ENCODE data around the gene FXYD3. TPM values are rescaled to one million over a fixed set of nuclear protein-coding genes. Genes with fewer than 3 reads are reported as not detected.

The FXYD3 gene
- polyA plus RNA-seq, 1 donor from 2014 or later = not detected

DNA sequence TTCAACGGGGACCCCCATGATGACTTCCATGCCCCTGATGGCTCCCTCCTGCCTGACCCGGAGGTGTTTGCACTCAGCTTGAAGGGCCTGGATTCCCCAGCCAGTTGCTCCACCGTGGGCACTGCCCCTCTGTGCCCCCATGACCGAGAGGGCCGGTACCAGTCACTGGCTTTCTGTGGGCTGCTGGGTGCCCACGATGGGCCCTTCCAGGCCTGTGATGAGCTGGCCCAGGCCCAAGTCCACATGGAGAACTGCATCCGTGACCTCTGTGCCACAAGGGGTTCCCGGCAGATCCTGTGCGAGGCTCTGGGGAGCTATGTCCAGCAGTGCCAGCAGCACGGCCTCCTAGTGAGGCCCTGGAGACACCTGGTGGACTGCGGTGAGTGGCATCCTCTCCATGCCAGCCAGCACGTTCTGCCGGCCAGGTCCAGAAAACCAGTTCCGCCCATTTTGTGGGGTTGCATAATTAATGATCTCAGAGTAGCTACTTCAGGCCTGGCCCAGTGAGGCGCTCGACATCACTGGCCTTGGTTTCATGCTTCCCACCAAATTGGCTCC, 34.9 kb upstream of the FXYD3 start:
- H3K27ac ChIP-seq (ENCODE audit: low read length) = no peak overlapping the region

DNA sequence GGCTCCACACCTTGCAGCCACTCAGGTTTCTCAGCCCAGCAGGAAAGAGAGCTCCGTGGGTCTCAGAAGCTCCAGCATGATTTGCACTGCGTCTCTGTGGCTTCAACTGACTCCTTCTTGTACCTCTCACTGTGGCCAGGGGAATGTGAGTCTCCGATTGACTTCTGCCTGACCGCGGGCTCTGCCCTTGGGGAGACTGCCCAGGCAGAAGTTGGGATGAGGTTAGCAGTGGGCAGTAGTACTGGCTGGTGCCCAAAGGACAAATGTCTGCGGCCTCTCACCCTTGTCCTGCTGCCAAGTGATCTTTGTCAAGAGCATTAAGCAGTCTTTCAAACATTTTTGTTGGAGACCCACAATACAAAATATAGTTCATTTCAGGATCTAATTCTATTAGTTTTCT, 34.4 kb upstream of the FXYD3 start:
- Histone ChIP-seq H3K36me3 (ENCODE audit: insufficient read depth, low read length) (no peaks in the 10 kb centered on the region), H3K4me2 (ENCODE audit: low read length) (no peak overlapping the region), H3K27me3 (ENCODE audit: insufficient read depth, low read depth, low read length) (no peaks in the 10 kb centered on the region), H2AFZ (ENCODE audit: low read depth, low read length) (no peak overlapping the region), H4K20me1 (ENCODE audit: insufficient read depth) (no peaks in the 10 kb centered on the region), H3K9me3 (ENCODE audit: low read length) (no peaks in the 10 kb centered on the region), H3K9me2 (ENCODE audit: insufficient read depth, low read length) (no peaks in the 10 kb centered on the region), H3K27ac (ENCODE audit: low read length) (no peak overlapping the region), H3K9ac (ENCODE audit: low read length) (no peak overlapping the region), H3K79me2 (replicated peaks; ENCODE audit: insufficient read depth, low read length) (no peaks in the 10 kb centered on the region), H3K4me3 (ENCODE audit: low read length) (no peak overlapping the region), H3F3A (ENCODE audit: insufficient read depth, low read length, poor library complexity, severe bottlenecking) (no peaks in the 10 kb centered on the region)
- TF ChIP-seq SMC3 (conservative IDR thresholded peaks at IDR 0.05; ENCODE audit: poor library complexity) (no peak), MXI1 (conservative IDR thresholded peaks at IDR 0.05; ENCODE audit: poor library complexity, severe bottlenecking) (no peak), TAF1 (IDR thresholded peaks at IDR 0.05; ENCODE audit: low read depth) (no peak)
- TF ChIP-seq, protein P1, sequence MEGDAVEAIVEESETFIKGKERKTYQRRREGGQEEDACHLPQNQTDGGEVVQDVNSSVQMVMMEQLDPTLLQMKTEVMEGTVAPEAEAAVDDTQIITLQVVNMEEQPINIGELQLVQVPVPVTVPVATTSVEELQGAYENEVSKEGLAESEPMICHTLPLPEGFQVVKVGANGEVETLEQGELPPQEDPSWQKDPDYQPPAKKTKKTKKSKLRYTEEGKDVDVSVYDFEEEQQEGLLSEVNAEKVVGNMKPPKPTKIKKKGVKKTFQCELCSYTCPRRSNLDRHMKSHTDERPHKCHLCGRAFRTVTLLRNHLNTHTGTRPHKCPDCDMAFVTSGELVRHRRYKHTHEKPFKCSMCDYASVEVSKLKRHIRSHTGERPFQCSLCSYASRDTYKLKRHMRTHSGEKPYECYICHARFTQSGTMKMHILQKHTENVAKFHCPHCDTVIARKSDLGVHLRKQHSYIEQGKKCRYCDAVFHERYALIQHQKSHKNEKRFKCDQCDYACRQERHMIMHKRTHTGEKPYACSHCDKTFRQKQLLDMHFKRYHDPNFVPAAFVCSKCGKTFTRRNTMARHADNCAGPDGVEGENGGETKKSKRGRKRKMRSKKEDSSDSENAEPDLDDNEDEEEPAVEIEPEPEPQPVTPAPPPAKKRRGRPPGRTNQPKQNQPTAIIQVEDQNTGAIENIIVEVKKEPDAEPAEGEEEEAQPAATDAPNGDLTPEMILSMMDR (IDR thresholded peaks at IDR 0.05; ENCODE audit: poor library complexity, severe bottlenecking) = no peak

More for the DNA sequence above, 34.9 kb upstream of the FXYD3 start:
- no peak overlapping the region for H3K4me2 ChIP-seq (ENCODE audit: low read length)
- H3K9ac ChIP-seq (ENCODE audit: low read length) = no peak overlapping the region
- H3K9me2 ChIP-seq (ENCODE audit: insufficient read depth, low read length) = no peaks in the 10 kb centered on the region
- H3K36me3 ChIP-seq (ENCODE audit: insufficient read depth, low read length) = no peaks in the 10 kb centered on the region
- H3K4me3 ChIP-seq (ENCODE audit: low read length) = no peak overlapping the region
- H3K79me2 ChIP-seq (replicated peaks; ENCODE audit: insufficient read depth, low read length) = no peaks in the 10 kb centered on the region
- H2AFZ ChIP-seq (ENCODE audit: low read depth, low read length) = no peak overlapping the region
- no peaks in the 10 kb centered on the region for H4K20me1 ChIP-seq (ENCODE audit: insufficient read depth)
- TF ChIP-seq MXI1 (conservative IDR thresholded peaks at IDR 0.05; ENCODE audit: poor library complexity, severe bottlenecking) (no peak), POLR2AphosphoS5 (IDR thresholded peaks at IDR 0.05) (no peak), SMC3 (conservative IDR thresholded peaks at IDR 0.05; ENCODE audit: poor library complexity) (no peak), EP300 (conservative IDR thresholded peaks at IDR 0.05; ENCODE audit: poor library complexity, severe bottlenecking) (no peak), RAD21 (conservative IDR thresholded peaks at IDR 0.05) (no peak), EZH2 (IDR thresholded peaks at IDR 0.05; ENCODE audit: borderline replicate concordance, insufficient read depth, low read length, poor library complexity, severe bottlenecking) (no peak), REST (IDR thresholded peaks at IDR 0.05; ENCODE audit: borderline replicate concordance) (no peak), TAF1 (IDR thresholded peaks at IDR 0.05; ENCODE audit: low read depth) (no peak)
- TF ChIP-seq, protein P1 (IDR thresholded peaks at IDR 0.05; ENCODE audit: poor library complexity, severe bottlenecking) = no peak
- no peaks in the 10 kb centered on the region for H3F3A ChIP-seq (ENCODE audit: insufficient read depth, low read length, poor library complexity, severe bottlenecking)
- H3K9me3 ChIP-seq (ENCODE audit: low read length) = no peaks in the 10 kb centered on the region
- H3K27me3 ChIP-seq (ENCODE audit: insufficient read depth, low read depth, low read length) = no peaks in the 10 kb centered on the region
